ENCODE measurements around the gene ATP6V0C.

The ATP6V0C gene

DNA sequence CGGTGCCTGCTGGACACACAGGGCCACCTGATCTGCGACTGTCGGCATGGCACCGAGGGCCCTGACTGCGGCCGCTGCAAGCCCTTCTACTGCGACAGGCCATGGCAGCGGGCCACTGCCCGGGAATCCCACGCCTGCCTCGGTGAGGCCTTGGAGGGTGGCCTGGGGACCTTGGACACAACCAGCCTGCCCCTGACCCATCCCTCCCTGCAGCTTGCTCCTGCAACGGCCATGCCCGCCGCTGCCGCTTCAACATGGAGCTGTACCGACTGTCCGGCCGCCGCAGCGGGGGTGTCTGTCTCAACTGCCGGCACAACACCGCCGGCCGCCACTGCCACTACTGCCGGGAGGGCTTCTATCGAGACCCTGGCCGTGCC is 41.3 kb upstream of the ATP6V0C start:
- no peaks in the 10 kb centered on the region for H3K9me2 ChIP-seq (ENCODE audit: low read depth, low read length)
- H3K36me3 ChIP-seq (ENCODE audit: insufficient read depth, low read length): no peaks in the 10 kb centered on the region
- no peaks in the 10 kb centered on the region for H4K20me1 ChIP-seq (ENCODE audit: insufficient read depth, low read length)
- no peak overlapping the region for H3K27ac ChIP-seq (ENCODE audit: low read depth, low read length, poor library complexity, severe bottlenecking)
- no peak for TF ChIP-seq EZH2 (IDR thresholded peaks at IDR 0.05; ENCODE audit: borderline replicate concordance, low read length)
- TF ChIP-seq, protein P1, sequence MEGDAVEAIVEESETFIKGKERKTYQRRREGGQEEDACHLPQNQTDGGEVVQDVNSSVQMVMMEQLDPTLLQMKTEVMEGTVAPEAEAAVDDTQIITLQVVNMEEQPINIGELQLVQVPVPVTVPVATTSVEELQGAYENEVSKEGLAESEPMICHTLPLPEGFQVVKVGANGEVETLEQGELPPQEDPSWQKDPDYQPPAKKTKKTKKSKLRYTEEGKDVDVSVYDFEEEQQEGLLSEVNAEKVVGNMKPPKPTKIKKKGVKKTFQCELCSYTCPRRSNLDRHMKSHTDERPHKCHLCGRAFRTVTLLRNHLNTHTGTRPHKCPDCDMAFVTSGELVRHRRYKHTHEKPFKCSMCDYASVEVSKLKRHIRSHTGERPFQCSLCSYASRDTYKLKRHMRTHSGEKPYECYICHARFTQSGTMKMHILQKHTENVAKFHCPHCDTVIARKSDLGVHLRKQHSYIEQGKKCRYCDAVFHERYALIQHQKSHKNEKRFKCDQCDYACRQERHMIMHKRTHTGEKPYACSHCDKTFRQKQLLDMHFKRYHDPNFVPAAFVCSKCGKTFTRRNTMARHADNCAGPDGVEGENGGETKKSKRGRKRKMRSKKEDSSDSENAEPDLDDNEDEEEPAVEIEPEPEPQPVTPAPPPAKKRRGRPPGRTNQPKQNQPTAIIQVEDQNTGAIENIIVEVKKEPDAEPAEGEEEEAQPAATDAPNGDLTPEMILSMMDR (IDR thresholded peaks at IDR 0.05; ENCODE audit: low read length): no peak
- no peaks in the 10 kb centered on the region for H3F3A ChIP-seq (ENCODE audit: insufficient read depth, low read length)
- no peak overlapping the region for H2AFZ ChIP-seq (ENCODE audit: low read length)
- H3K4me3 ChIP-seq (ENCODE audit: low read depth, low read length, poor library complexity, severe bottlenecking): no peak overlapping the region
- H3K4me1 ChIP-seq (ENCODE audit: insufficient read depth, low read length, severe bottlenecking): peaks cover 54% of the 10 kb centered on the region
- H3K27me3 ChIP-seq (ENCODE audit: insufficient read depth, low read length): peaks cover 17% of the 10 kb centered on the region
- H3K79me2 ChIP-seq (ENCODE audit: insufficient read depth, low read length): no peaks in the 10 kb centered on the region
- H3K9ac ChIP-seq (ENCODE audit: low read length): no peak overlapping the region
- no peaks in the 10 kb centered on the region for H3K9me3 ChIP-seq (ENCODE audit: low read length)
- H3K4me2 ChIP-seq (ENCODE audit: low read length): no peak overlapping the region

DNA sequence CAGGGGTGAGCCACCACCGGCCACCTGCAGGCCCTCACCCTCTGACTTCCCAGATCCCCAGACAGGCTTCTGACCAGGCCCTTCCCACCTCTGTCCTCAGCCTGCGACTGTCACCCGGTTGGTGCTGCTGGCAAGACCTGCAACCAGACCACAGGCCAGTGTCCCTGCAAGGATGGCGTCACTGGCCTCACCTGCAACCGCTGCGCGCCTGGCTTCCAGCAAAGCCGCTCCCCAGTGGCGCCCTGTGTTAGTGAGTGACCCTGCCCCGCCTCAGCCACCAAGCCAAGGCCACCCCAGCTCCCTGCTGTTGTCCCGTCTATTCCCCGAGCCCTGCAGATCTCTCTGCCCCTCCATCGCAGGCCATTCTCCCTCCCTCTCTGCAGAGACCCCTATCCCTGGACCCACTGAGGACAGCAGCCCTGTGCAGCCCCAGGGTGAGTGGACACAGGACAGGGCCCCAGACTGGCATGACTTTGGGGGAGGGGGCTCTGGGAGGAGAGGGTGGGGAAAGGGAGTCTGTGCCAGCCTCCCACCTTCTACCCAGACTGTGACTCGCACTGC is 40.8 kb upstream of the ATP6V0C start:
- H2AFZ ChIP-seq (ENCODE audit: low read length): no peak overlapping the region
- H3K4me1 ChIP-seq (ENCODE audit: insufficient read depth, low read length, severe bottlenecking): peaks cover 51% of the 10 kb centered on the region
- H3K36me3 ChIP-seq (ENCODE audit: insufficient read depth, low read length): no peaks in the 10 kb centered on the region
- H3K27ac ChIP-seq (ENCODE audit: low read depth, low read length, poor library complexity, severe bottlenecking): no peak overlapping the region
- no peaks in the 10 kb centered on the region for H4K20me1 ChIP-seq (ENCODE audit: insufficient read depth, low read length)
- H3K9ac ChIP-seq (ENCODE audit: low read length): no peak overlapping the region
- TF ChIP-seq EZH2 (IDR thresholded peaks at IDR 0.05; ENCODE audit: borderline replicate concordance, low read length): no peak
- H3K27me3 ChIP-seq (ENCODE audit: insufficient read depth, low read length): peaks cover 17% of the 10 kb centered on the region
- H3K9me2 ChIP-seq (ENCODE audit: low read depth, low read length): no peaks in the 10 kb centered on the region
- no peak overlapping the region for H3K4me3 ChIP-seq (ENCODE audit: low read depth, low read length, poor library complexity, severe bottlenecking)
- no peaks in the 10 kb centered on the region for H3K9me3 ChIP-seq (ENCODE audit: low read length)
- no peaks in the 10 kb centered on the region for H3K79me2 ChIP-seq (ENCODE audit: insufficient read depth, low read length)
- H3F3A ChIP-seq (ENCODE audit: insufficient read depth, low read length): no peaks in the 10 kb centered on the region
- H3K4me2 ChIP-seq (ENCODE audit: low read length): 0 out of 2 replicates have a peak overlapping the region, but pooled peaks have one; percentile 44

- Histone ChIP-seq H3K27me3 (ENCODE audit: insufficient read depth, low read length) (peaks cover 17% of the 10 kb centered on the region), H3K79me2 (ENCODE audit: insufficient read depth, low read length) (no peaks in the 10 kb centered on the region), H3F3A (ENCODE audit: insufficient read depth, low read length) (no peaks in the 10 kb centered on the region), H3K4me1 (ENCODE audit: insufficient read depth, low read length, severe bottlenecking) (peaks cover 45% of the 10 kb centered on the region), H3K9me3 (ENCODE audit: low read length) (no peaks in the 10 kb centered on the region), H3K9me2 (ENCODE audit: low read depth, low read length) (no peaks in the 10 kb centered on the region), H4K20me1 (ENCODE audit: insufficient read depth, low read length) (no peaks in the 10 kb centered on the region), H3K36me3 (ENCODE audit: insufficient read depth, low read length) (no peaks in the 10 kb centered on the region), H3K27ac (ENCODE audit: low read depth, low read length, poor library complexity, severe bottlenecking) (no peak overlapping the region), H2AFZ (ENCODE audit: low read length) (no peak overlapping the region), H3K4me2 (ENCODE audit: low read length) (peak overlapping the region; percentile 44; the same call in 1 of the 2 replicates), H3K9ac (ENCODE audit: low read length) (no peak overlapping the region), H3K4me3 (ENCODE audit: low read depth, low read length, poor library complexity, severe bottlenecking) (peak overlapping the region; percentile 28)
- TF ChIP-seq EZH2 (IDR thresholded peaks at IDR 0.05; ENCODE audit: borderline replicate concordance, low read length): no peak
- TF ChIP-seq, protein P1 (IDR thresholded peaks at IDR 0.05; ENCODE audit: low read length): no peak
Measured at GRCh38 chr16:2473446-2473926, 40.3 kb upstream of the ATP6V0C start.

Measured in OCI-LY1 (cell line).